Endothelial cell of umbilical vein (primary cell): Measurements from ENCODE around the gene HUNK. TPM values are rescaled to one million over a fixed set of nuclear protein-coding genes. Genes with fewer than 3 reads are reported as not detected.

ENCODE experiments used
- BruUV-seq: library from RNA; stranded (reverse); fragments of 400-500 nt; replicated peaks from 2 replicates; lab custom pipeline; 2021; lab: Mats Ljungman, UMichigan
- CTCF ChIA-PET: fragments of 300-600, 350-600 bp; sonication (Branson Sonifier 250); formaldehyde crosslinking; loops from one replicate; lab custom pipeline; 2021; ENCODE audit warnings: antibody characterized with exemption, inconsistent platforms; lab: Charles Lee
- POLR2A ChIA-PET: fragments of 300-600, 350-600 bp; sonication (Branson Sonifier 250); formaldehyde crosslinking; loops from one replicate; lab custom pipeline; 2021; ENCODE audit warnings: antibody characterized with exemption, inconsistent platforms; lab: Charles Lee
- DNase-seq: peaks from one replicate; pipeline ENCODE4 v3.0.0-alpha.2; 2011; ENCODE audit warnings: low read depth, low spot score
- FAIRE-seq: peaks from 2 replicates; lab custom pipeline; 2011; peaks lifted over from hg19 to GRCh38; lab: Jason Lieb, UNC
- H2AFZ ChIP-seq: 2 replicates; pipeline ENCODE4 v1.6.0; 2012; ENCODE audit warnings: low read depth, low read length, control low read depth, inconsistent platforms
- H3K27ac ChIP-seq: 2 replicates; pipeline ENCODE4 v1.5.1; 2011; ENCODE audit warnings: low read depth, mild to moderate bottlenecking, control low read depth, low read length, moderate library complexity; ENCODE audit not compliant: insufficient read depth
- H3K27me3 ChIP-seq, 2 experiments: 2 replicates each; pipeline versions ENCODE4 v1.6.0 to v1.6.1; 2011; ENCODE audit warnings: low read length in 2 of 2, mixed read lengths in 1 of 2; ENCODE audit not compliant: control insufficient read depth in 2 of 2, insufficient read depth in 2 of 2
- H3K36me3 ChIP-seq, 2 experiments: 2 replicates in 1 of 2; 3 replicates in 1 of 2; pipeline ENCODE4 v1.5.1; 2011; ENCODE audit warnings: low read length in 2 of 2, mild to moderate bottlenecking in 1 of 2, moderate library complexity in 1 of 2; ENCODE audit not compliant: control insufficient read depth in 2 of 2, insufficient read depth in 2 of 2; ENCODE audit errors: extremely low read depth in 1 of 2
- H3K4me1 ChIP-seq: 3 replicates; pipeline ENCODE4 v1.5.1; 2011; ENCODE audit warnings: mild to moderate bottlenecking, low read length; ENCODE audit not compliant: control insufficient read depth, insufficient read depth; ENCODE audit errors: extremely low read depth
- H3K4me2 ChIP-seq: 2 replicates; pipeline ENCODE4 v1.6.1; 2011; ENCODE audit warnings: low read length, control low read depth, mixed read lengths; ENCODE audit not compliant: insufficient read depth
- H3K4me3 ChIP-seq, 3 experiments: fragments of 200-600 bp in 1 of 3; sonication (generic), shearing (Covaris generic) in 1 of 3; replicated peaks in 1 of 3; 2 replicates each; pipeline ENCODE4 v1.5.1; 2011 to 2016; ENCODE audit warnings: control low read depth in 3 of 3, low read length in 3 of 3, mild to moderate bottlenecking in 2 of 3, inconsistent platforms in 1 of 3, low read depth in 1 of 3, moderate library complexity in 1 of 3; ENCODE audit not compliant: insufficient read depth in 1 of 3
- H3K79me2 ChIP-seq: 2 replicates; pipeline ENCODE4 v1.6.0; 2012; ENCODE audit warnings: low read length, inconsistent platforms; ENCODE audit not compliant: control insufficient read depth, insufficient read depth
- H3K9ac ChIP-seq: replicated peaks from 2 replicates; pipeline ENCODE3; 2011; ENCODE audit warnings: low read length, control low read depth; ENCODE audit not compliant: insufficient read depth; ENCODE audit errors: extremely low read depth
- H3K9me1 ChIP-seq: replicated peaks from 3 replicates; pipeline ENCODE4 v1.6.0; 2011; ENCODE audit warnings: mild to moderate bottlenecking, low read length; ENCODE audit not compliant: control insufficient read depth, insufficient read depth; ENCODE audit errors: extremely low read depth
- H3K9me3 ChIP-seq: replicated peaks from 2 replicates; pipeline ENCODE4 v1.5.1; 2012; ENCODE audit warnings: low read length, inconsistent platforms; ENCODE audit not compliant: control insufficient read depth, insufficient read depth
- H4K20me1 ChIP-seq: replicated peaks from 2 replicates; pipeline ENCODE3; 2011; ENCODE audit warnings: mild to moderate bottlenecking, low read length; ENCODE audit not compliant: control insufficient read depth, insufficient read depth; ENCODE audit errors: extremely low read depth
- JUN ChIP-seq: IDR thresholded peaks from 2 replicates; pipeline ENCODE4 v1.6.1; 2011; ENCODE audit warnings: borderline replicate concordance, low read depth; ENCODE audit not compliant: insufficient read length, insufficient read depth
- MYC ChIP-seq: IDR thresholded peaks from one replicate; pipeline ENCODE4 v1.6.1; 2011; ENCODE audit warnings: mild to moderate bottlenecking, low read depth, low read length
- dilution Hi-C: fragments of 300-500 bp; cut with MboI; formaldehyde crosslinking; loops from one replicate; pipeline ENCODE4 v1.15.0; 2019; ENCODE audit warnings: low sequenced_read_pairs; ENCODE audit not compliant: extremely low pct_ligation_motif_present
- intact Hi-C: fragments of 100-400 bp; cut with micrococcal nuclease; formaldehyde crosslinking; loops from one replicate; pipeline ENCODE4 v1.10.0; 2022
- polyA plus RNA-seq, 4 experiments: library from polyadenylated mRNA; depleted of rRNA in 3 of 4; stranded (reverse) in 3 of 4; unstranded in 1 of 4; fragments of >200 nt; gene quantifications; 2 replicates each; pipeline versions ENCODE4 v1.2.1 to v1.2.3, GENCODE V29; 2011 to 2012; ENCODE audit warnings: missing spikeins in 1 of 4
- total RNA-seq: library from RNA; stranded (reverse); gene quantifications from 2 replicates; pipeline ENCODE4 v1.2.3, GENCODE V29; 2021
- TF ChIP-seq, protein P1 (sequence below): IDR thresholded peaks from 2 replicates; pipeline ENCODE4 v1.6.1; 2011; ENCODE audit not compliant: insufficient read depth, insufficient read length
- TF ChIP-seq, protein P2 (sequence below), 2 donors: IDR thresholded peaks; 1 replicate in 1 of 2; 2 replicates in 1 of 2; pipeline ENCODE4 v1.5.1; 2011; ENCODE audit warnings: low read length in 2 of 2, mild to moderate bottlenecking in 2 of 2, moderate library complexity in 2 of 2, control low read depth in 1 of 2, inconsistent platforms in 1 of 2, low read depth in 1 of 2; ENCODE audit not compliant: insufficient read depth in 1 of 2; ENCODE audit errors: extremely low read depth in 1 of 2

HUNK gene
- total and polyA plus RNA-seq, 2 donors (not counting 3 experiments of a cell fraction or from before 2014, with no cell fraction given): not detected

DNA sequence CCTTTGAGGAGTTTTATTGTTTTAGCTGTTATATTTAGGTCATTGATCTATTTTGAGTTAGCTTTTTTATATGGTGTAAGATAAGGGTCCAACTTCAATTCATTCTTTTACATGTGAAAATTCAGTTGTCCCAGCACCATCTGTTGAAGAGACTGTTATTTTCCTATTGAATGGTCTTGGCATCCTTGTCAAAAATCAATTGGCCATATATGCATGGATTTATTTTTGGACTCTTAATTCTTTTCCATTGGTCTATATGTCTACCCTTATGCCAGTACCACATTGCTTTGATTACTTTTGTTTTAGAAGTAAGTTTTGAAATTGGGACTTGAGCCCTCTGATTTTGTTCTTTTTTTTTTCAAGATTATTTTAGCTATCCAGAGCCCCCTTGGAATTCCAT lies 35.8 kb upstream of the HUNK start:
- Histone ChIP-seq H3K4me1 (no peaks in the 10 kb centered on the region), H3K36me3 (no peaks in the 10 kb centered on the region), H2AFZ (no peak overlapping the region), H3K4me2 (no peak overlapping the region), H3K9ac (no peak overlapping the region), H3K4me3 (no peak overlapping the region), H3K27me3 (no peaks in the 10 kb centered on the region), H3K79me2 (no peaks in the 10 kb centered on the region), H3K9me1 (no peaks in the 10 kb centered on the region), H3K9me3 (no peaks in the 10 kb centered on the region), H3K27ac (no peak overlapping the region), H4K20me1 (no peaks in the 10 kb centered on the region)
- CTCF ChIA-PET: no interaction called here
- DNase-seq (no peak), FAIRE-seq (no peak)
- BruUV-seq: no TSS peak
- TF ChIP-seq JUN (no peak), MYC (no peak)
- TF ChIP-seq, protein P1, sequence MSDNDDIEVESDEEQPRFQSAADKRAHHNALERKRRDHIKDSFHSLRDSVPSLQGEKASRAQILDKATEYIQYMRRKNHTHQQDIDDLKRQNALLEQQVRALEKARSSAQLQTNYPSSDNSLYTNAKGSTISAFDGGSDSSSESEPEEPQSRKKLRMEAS: no peak
- POLR2A ChIA-PET: no interaction called here
- intact Hi-C loops: no loop called here
- dilution Hi-C loops: no loop called here

DNA sequence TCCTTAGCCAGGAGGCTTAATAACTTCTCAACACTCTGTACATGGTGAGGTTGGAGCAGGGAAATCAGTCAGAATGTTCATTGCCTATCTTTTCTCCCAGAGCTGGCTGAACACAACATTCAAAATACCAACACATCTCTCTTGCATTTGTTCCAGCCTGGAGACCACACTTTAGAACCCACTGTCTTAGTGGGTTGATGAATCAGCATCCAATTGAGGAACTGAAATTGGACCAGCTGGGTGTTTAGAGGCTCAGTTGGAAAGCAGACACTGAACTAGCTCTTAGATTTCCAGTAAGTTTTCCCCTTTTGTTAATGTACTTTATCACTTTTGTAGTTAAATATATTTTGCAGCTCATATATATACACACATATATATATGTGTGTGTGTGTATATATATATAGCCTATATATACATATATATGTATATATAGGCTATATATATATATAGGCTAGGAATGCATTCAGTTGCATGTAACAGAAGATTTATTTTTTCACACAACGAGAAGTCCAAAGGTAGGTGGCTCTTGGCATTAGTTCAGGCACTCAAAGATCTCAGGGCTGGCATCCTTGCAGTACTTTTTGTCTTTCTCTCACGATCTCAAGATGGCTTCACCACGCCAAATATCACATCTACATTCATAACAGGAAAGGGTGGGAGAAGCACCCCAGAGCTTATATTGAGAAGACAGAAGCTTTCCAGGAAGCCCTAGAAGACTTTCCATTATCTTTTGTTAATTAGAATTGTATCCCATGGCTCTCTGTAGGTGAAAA lies 35.0 kb upstream of the HUNK start:
- H3K27ac ChIP-seq: no peak overlapping the region
- no peak overlapping the region for H3K9ac ChIP-seq
- no peak overlapping the region for H3K4me2 ChIP-seq
- BruUV-seq: no TSS peak
- no peaks in the 10 kb centered on the region for H3K9me3 ChIP-seq
- no peak overlapping the region for H3K4me3 ChIP-seq
- H2AFZ ChIP-seq: no peak overlapping the region
- DNase-seq (no peak), FAIRE-seq (no peak)
- ChIA-PET POLR2A (no interaction called here), CTCF (no interaction called here)
- H3K9me1 ChIP-seq: no peaks in the 10 kb centered on the region
- no peaks in the 10 kb centered on the region for H3K27me3 ChIP-seq
- H3K79me2 ChIP-seq: no peaks in the 10 kb centered on the region
- intact Hi-C loops (no loop called here), dilution Hi-C loops (no loop called here)
- H4K20me1 ChIP-seq: no peaks in the 10 kb centered on the region
- TF ChIP-seq, protein P2, sequence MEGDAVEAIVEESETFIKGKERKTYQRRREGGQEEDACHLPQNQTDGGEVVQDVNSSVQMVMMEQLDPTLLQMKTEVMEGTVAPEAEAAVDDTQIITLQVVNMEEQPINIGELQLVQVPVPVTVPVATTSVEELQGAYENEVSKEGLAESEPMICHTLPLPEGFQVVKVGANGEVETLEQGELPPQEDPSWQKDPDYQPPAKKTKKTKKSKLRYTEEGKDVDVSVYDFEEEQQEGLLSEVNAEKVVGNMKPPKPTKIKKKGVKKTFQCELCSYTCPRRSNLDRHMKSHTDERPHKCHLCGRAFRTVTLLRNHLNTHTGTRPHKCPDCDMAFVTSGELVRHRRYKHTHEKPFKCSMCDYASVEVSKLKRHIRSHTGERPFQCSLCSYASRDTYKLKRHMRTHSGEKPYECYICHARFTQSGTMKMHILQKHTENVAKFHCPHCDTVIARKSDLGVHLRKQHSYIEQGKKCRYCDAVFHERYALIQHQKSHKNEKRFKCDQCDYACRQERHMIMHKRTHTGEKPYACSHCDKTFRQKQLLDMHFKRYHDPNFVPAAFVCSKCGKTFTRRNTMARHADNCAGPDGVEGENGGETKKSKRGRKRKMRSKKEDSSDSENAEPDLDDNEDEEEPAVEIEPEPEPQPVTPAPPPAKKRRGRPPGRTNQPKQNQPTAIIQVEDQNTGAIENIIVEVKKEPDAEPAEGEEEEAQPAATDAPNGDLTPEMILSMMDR (IDR thresholded peaks at IDR 0.05; ENCODE audit: extremely low read depth in 1 of 2, insufficient read depth in 1 of 2, low read depth in 1 of 2, low read length in 2 of 2): no peak
- TF ChIP-seq, protein P1: no peak
- no peaks in the 10 kb centered on the region for H3K36me3 ChIP-seq
- H3K4me1 ChIP-seq: no peaks in the 10 kb centered on the region
